GM18505 (cell line): ENCODE results near the gene NDRG3.

Experiments used
- ATAC-seq: cut with Tn5 transposase; IDR thresholded peaks from one replicate; pipeline ENCODE4 v1.9.1; 2021; ENCODE audit not compliant: unreplicated experiment
- POLR2A ChIP-seq: IDR thresholded peaks from 4 replicates; pipeline ENCODE4 v1.6.1; 2011; ENCODE audit warnings: borderline replicate concordance; ENCODE audit not compliant: insufficient read depth, insufficient read length; ENCODE audit errors: extremely low read depth

NDRG3 gene

GRCh38 chr20:36745234-36745926 lies 510 bp downstream of the NDRG3 start:
- no peak for TF ChIP-seq POLR2A
- ATAC-seq: peak; percentile 41

GRCh38 chr20:36744764-36745191 lies 1.1 kb downstream of the NDRG3 start:
- no peak for TF ChIP-seq POLR2A

GRCh38 chr20:36744243-36744642 lies 1.6 kb downstream of the NDRG3 start:
- ATAC-seq: no peak
- TF ChIP-seq POLR2A: no peak

More at GRCh38 chr20:36744764-36745191, 1.1 kb downstream of the NDRG3 start:
- no peak for ATAC-seq

GRCh38 chr20:36742558-36742957 lies 3.3 kb downstream of the NDRG3 start:
- no peak for ATAC-seq
- no peak for TF ChIP-seq POLR2A

GRCh38 chr20:36741072-36741471 lies 4.8 kb downstream of the NDRG3 start:
- no peak for ATAC-seq
- no peak for TF ChIP-seq POLR2A

GRCh38 chr20:36737183-36737499 lies 8.7 kb downstream of the NDRG3 start:
- no peak for TF ChIP-seq POLR2A
- no peak for ATAC-seq

- no peak for TF ChIP-seq POLR2A
- ATAC-seq: no peak
These were observed 9.3 kb downstream of the NDRG3 start for GRCh38 chr20:36736451-36737182.

- no peak for TF ChIP-seq POLR2A
- no peak for ATAC-seq
These were observed 13.4 kb downstream of the NDRG3 start for GRCh38 chr20:36732456-36732855.

- ATAC-seq: no peak
- TF ChIP-seq POLR2A: no peak
These were observed 16.9 kb downstream of the NDRG3 start for GRCh38 chr20:36728986-36729385.

GRCh38 chr20:36726168-36726567 lies 19.7 kb downstream of the NDRG3 start:
- TF ChIP-seq POLR2A: no peak
- no peak for ATAC-seq

- no peak for ATAC-seq
- no peak for TF ChIP-seq POLR2A
These were observed 25.4 kb downstream of the NDRG3 start for GRCh38 chr20:36720510-36720909.

GRCh38 chr20:36717657-36718056 lies 28.2 kb downstream of the NDRG3 start:
- TF ChIP-seq POLR2A: no peak
- no peak for ATAC-seq

GRCh38 chr20:36717021-36717420 lies 28.9 kb downstream of the NDRG3 start:
- ATAC-seq: no peak
- no peak for TF ChIP-seq POLR2A

GRCh38 chr20:36712775-36713174 lies 33.1 kb downstream of the NDRG3 start:
- no peak for ATAC-seq
- TF ChIP-seq POLR2A: no peak
